HG03103 (cell line): ENCODE measurements around the gene CWC27.
"Not testable (repeated sequence)": the region's sequence is repeated elsewhere in the genome, so short reads cannot be mapped to it uniquely, and the experiment has no call there.

Source experiments
- ATAC-seq: cut with Tn5 transposase; IDR thresholded peaks from one replicate; pipeline ENCODE4 v1.9.1; 2021; ENCODE audit warnings: low read depth; ENCODE audit not compliant: unreplicated experiment

The CWC27 gene

GRCh38 chr5:64900618-64901017 lies 131.9 kb downstream of the CWC27 start:
- no peak for ATAC-seq

GRCh38 chr5:64907399-64907798 lies 138.7 kb downstream of the CWC27 start:
- not testable (repeated sequence) for ATAC-seq

- ATAC-seq: no peak
Observed at GRCh38 chr5:64914396-64914795, 145.7 kb downstream of the CWC27 start.

GRCh38 chr5:64918083-64918482 lies 149.4 kb downstream of the CWC27 start:
- ATAC-seq: no peak

GRCh38 chr5:64921386-64921785 lies 152.7 kb downstream of the CWC27 start:
- ATAC-seq: no peak

- ATAC-seq: no peak
Observed at GRCh38 chr5:64923151-64923685, 154.5 kb downstream of the CWC27 start.

GRCh38 chr5:64925123-64925522 lies 156.4 kb downstream of the CWC27 start:
- ATAC-seq: no peak

GRCh38 chr5:64929833-64930232 lies 161.1 kb downstream of the CWC27 start:
- ATAC-seq: no peak

GRCh38 chr5:64930672-64931318 lies 162.1 kb downstream of the CWC27 start:
- no peak for ATAC-seq

GRCh38 chr5:64939422-64939771 lies 170.7 kb downstream of the CWC27 start:
- ATAC-seq: not testable (repeated sequence)

GRCh38 chr5:64939772-64940510 lies 171.2 kb downstream of the CWC27 start:
- no peak for ATAC-seq

- no peak for ATAC-seq
Observed at GRCh38 chr5:64942460-64942859, 173.7 kb downstream of the CWC27 start.

- ATAC-seq: no peak
Observed at GRCh38 chr5:64944868-64945267, 176.1 kb downstream of the CWC27 start.

GRCh38 chr5:64947031-64947430 lies 178.3 kb downstream of the CWC27 start:
- ATAC-seq: no peak

GRCh38 chr5:64947801-64948200 lies 179.1 kb downstream of the CWC27 start:
- ATAC-seq: no peak

GRCh38 chr5:64949331-64949730 lies 180.6 kb downstream of the CWC27 start:
- ATAC-seq: no peak

- no peak for ATAC-seq
Observed at GRCh38 chr5:64952951-64953673, 184.4 kb downstream of the CWC27 start.

- ATAC-seq: no peak
Observed at GRCh38 chr5:64954518-64954917, 185.8 kb downstream of the CWC27 start.

GRCh38 chr5:64958757-64959391 lies 190.1 kb downstream of the CWC27 start:
- no peak for ATAC-seq

GRCh38 chr5:64963278-64963677 lies 194.5 kb downstream of the CWC27 start:
- no peak for ATAC-seq

- ATAC-seq: no peak
Observed at GRCh38 chr5:64968591-64969110, 199.9 kb downstream of the CWC27 start.
